ENCODE results near the gene MT1A. TPM values are rescaled to one million over a fixed set of nuclear protein-coding genes. Genes with fewer than 3 reads are reported as not detected.
"Not testable (repeated sequence)": the region's sequence is repeated elsewhere in the genome, so short reads cannot be mapped to it uniquely, and the experiment has no call there.

Gene MT1A
- total RNA-seq, 6 donors from 2014 or later, result 5.4 to 59.1 (median 13.4) TPM; not detected in 1

GRCh38 chr16:56658327-56658875 lies 19.9 kb downstream of the MT1A start:
- Histone ChIP-seq H3K27me3 (peaks cover 0 to 8% (median 5%) of the 10 kb centered on the region in 4 donors), H3K27ac (peak overlapping the region in 3 of 4 donors; percentile 24 to 81 (median 68)), H3K4me1 (peaks cover 10 to 27% (median 20%) of the 10 kb centered on the region in 4 donors), H3K9me3 (no peaks in the 10 kb centered on the region), H3K4me3 (peak overlapping the region in 3 of 4 donors; percentile 63 to 75 (median 69)), H3K36me3 (no peaks in the 10 kb centered on the region)
- no peak for TF ChIP-seq CTCF (IDR thresholded peaks at IDR 0.05)
- TF ChIP-seq EP300 (IDR thresholded peaks at IDR 0.05), result no peak
- no peak for TF ChIP-seq POLR2A (IDR thresholded peaks at IDR 0.05)
- TF ChIP-seq POLR2AphosphoS5 (IDR thresholded peaks at IDR 0.05), result no peak
- 53 to 76% methylated on average over 5 to 10 of the region's 10 CpGs for WGBS, 2 donors
- no peak for ATAC-seq (ENCODE audit: low FRiP score in 2 of 2)
- no peak for DNase-seq

GRCh38 chr16:56662357-56663354 lies 24.2 kb downstream of the MT1A start:
- H3K27me3 ChIP-seq, result peaks cover 0 to 9% (median 6%) of the 10 kb centered on the region in 4 donors
- DNase-seq, result no peak

GRCh38 chr16:56664506-56664905 lies 26.0 kb downstream of the MT1A start:
- Histone ChIP-seq H3K4me3 (no peak overlapping the region), H3K9me3 (no peaks in the 10 kb centered on the region), H3K4me1 (peaks cover 11 to 20% (median 18%) of the 10 kb centered on the region in 4 donors), H3K27me3 (peaks cover 0 to 21% (median 12%) of the 10 kb centered on the region in 4 donors), H3K36me3 (no peaks in the 10 kb centered on the region), H3K27ac (no peak overlapping the region)
- TF ChIP-seq POLR2AphosphoS5 (IDR thresholded peaks at IDR 0.05) (no peak), POLR2A (IDR thresholded peaks at IDR 0.05) (no peak), CTCF (IDR thresholded peaks at IDR 0.05) (no peak), EP300 (IDR thresholded peaks at IDR 0.05) (no peak)
- ATAC-seq (ENCODE audit: low FRiP score in 2 of 2) (no peak), DNase-seq (no peak)
- 88 to 92% methylated on average over 1 of the region's 1 CpG for WGBS, 2 donors

More at GRCh38 chr16:56662357-56663354, 24.2 kb downstream of the MT1A start:
- H3K4me3 ChIP-seq, result peak overlapping the region in 3 of 4 donors; percentile 13 to 32 (median 25)
- no peaks in the 10 kb centered on the region for H3K9me3 ChIP-seq
- WGBS, 2 donors, result 18 to 24% methylated on average over 17 to 34 of the region's 48 CpGs
- ATAC-seq (ENCODE audit: low FRiP score in 2 of 2), result no peak
- no peaks in the 10 kb centered on the region for H3K36me3 ChIP-seq
- TF ChIP-seq POLR2A (IDR thresholded peaks at IDR 0.05), result no peak
- TF ChIP-seq CTCF (IDR thresholded peaks at IDR 0.05), result no peak
- TF ChIP-seq EP300 (IDR thresholded peaks at IDR 0.05), result no peak
- no peak for TF ChIP-seq POLR2AphosphoS5 (IDR thresholded peaks at IDR 0.05)
- no peak overlapping the region for H3K27ac ChIP-seq
- peaks cover 7 to 22% (median 17%) of the 10 kb centered on the region in 4 donors for H3K4me1 ChIP-seq

GRCh38 chr16:56665286-56666261 lies 27.1 kb downstream of the MT1A start:
- not testable (repeated sequence) for H3K4me3 ChIP-seq; H3K9me3 ChIP-seq; ATAC-seq (ENCODE audit: low FRiP score in 2 of 2); H3K27ac ChIP-seq; DNase-seq; H3K36me3 ChIP-seq
- 77 to 78% methylated on average over 8 of the region's 8 CpGs for WGBS, 2 donors
- H3K27me3 ChIP-seq, result peaks cover 0 to 28% (median 14%) of the 10 kb centered on the region in 4 donors
- H3K4me1 ChIP-seq, result peaks cover 14 to 24% (median 22%) of the 10 kb centered on the region in 4 donors
